Testis (tissue), 3 donors: ENCODE data around the gene NCKAP5. TPM values are rescaled to one million over a fixed set of nuclear protein-coding genes. Genes with fewer than 3 reads are reported as not detected.
A peak's percentile ranks its signal among the peaks of the same experiment; 100 is the strongest.

Experiments used
- DNase-seq: peaks from one replicate; pipeline ENCODE4 v3.0.0-alpha.2; 2019
- H3K27ac ChIP-seq, 2 donors: fragments of 200-600 bp; sonication (generic); one replicate each; pipeline ENCODE4 v1.5.1; 2019
- H3K27me3 ChIP-seq: fragments of 200-600 bp; sonication (generic); one replicate; pipeline ENCODE4 v1.5.1; 2019
- H3K36me3 ChIP-seq: fragments of 200-600 bp; sonication (generic); one replicate; pipeline ENCODE4 v1.5.1; 2017; ENCODE audit warnings: low read depth; ENCODE audit errors: missing control alignments
- H3K4me1 ChIP-seq: fragments of 200-600 bp; sonication (generic); one replicate; pipeline ENCODE4 v1.5.1; 2019
- H3K4me3 ChIP-seq, 2 donors: fragments of 200-600 bp; sonication (generic); one replicate each; pipeline ENCODE4 v1.5.1; 2017 to 2019
- H3K9me3 ChIP-seq: fragments of 200-600 bp; sonication (generic); one replicate; pipeline ENCODE4 v1.5.1; 2017
- CTCF ChIP-seq, 3 experiments: fragments of 450-650 bp in 2 of 3; fragments of 200-600 bp in 1 of 3; sonication (generic) in 1 of 3; IDR thresholded peaks; one replicate each; pipeline ENCODE4 v1.5.1; 2016 to 2019; ENCODE audit warnings: antibody characterized with exemption in 3 of 3, mild to moderate bottlenecking in 2 of 3, moderate library complexity in 1 of 3
- POLR2A ChIP-seq: fragments of 450-650 bp; IDR thresholded peaks from one replicate; pipeline ENCODE4 v1.6.1; 2017; ENCODE audit warnings: antibody characterized with exemption, mild to moderate bottlenecking, moderate library complexity
- WGBS, 2 donors: methylation state at CpG; one replicate each; pipeline ENCODE4 v1.1.5; 2018; 5-methylcytosine and 5-hydroxymethylcytosine counted together
- intact Hi-C: fragments of 100-400 bp; cut with DNase I; formaldehyde crosslinking; loops from one replicate; pipeline ENCODE4 v1.15.1; 2023; ENCODE audit warnings: low total_unique reads
- polyA plus RNA-seq: library from polyadenylated mRNA; stranded (reverse); fragments of 350-450 nt; fragmentation: Illumina TruSeq; extraction: RNeasy Lipid Tissue Mini Kit (QIAGEN cat#74804); gene quantifications from one replicate; pipeline ENCODE4 v1.2.3, GENCODE V29; 2014; ENCODE audit warnings: low read depth, low replicate concordance; ENCODE audit not compliant: insufficient read depth
- total RNA-seq, 2 donors: library from RNA; depleted of rRNA; stranded (reverse); fragments of >200 nt; gene quantifications; one replicate each; pipeline ENCODE4 v1.2.3, GENCODE V29; 2016

Gene NCKAP5
- total and polyA plus RNA-seq, 3 donors from 2014 or later = 3.0 to 7.6 (median 6.3) TPM

DNA sequence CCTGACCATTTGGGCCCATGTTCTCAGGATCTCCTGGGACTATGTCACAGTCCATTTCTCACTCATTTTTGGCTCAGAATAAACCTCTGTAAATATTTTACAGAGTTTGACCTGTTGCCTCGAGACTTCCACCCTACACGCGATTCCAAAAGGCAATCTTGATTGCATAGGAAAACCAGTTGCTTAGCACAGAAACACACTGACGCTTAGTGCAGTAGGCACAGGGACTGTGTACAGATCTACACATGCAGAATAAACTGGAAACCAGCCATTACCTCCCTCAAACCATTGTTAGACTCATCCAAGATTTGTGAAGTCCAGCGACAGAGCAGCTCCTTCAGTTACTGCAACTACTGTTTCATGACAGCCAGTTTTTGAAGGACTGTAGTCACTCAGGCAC is 73.0 kb downstream of the NCKAP5 start:
- DNase-seq = no peak
- Histone ChIP-seq H3K4me1 (no peaks in the 10 kb centered on the region), H3K27ac (no peak overlapping the region), H3K9me3 (no peaks in the 10 kb centered on the region), H3K27me3 (no peaks in the 10 kb centered on the region), H3K36me3 (no peaks in the 10 kb centered on the region), H3K4me3 (no peak overlapping the region)
- intact Hi-C loops = no loop called here
- TF ChIP-seq POLR2A (no peak), CTCF (IDR thresholded peaks at IDR 0.05) (no peak)
- WGBS, 2 donors = 78 to 87% methylated on average over 5 of the region's 5 CpGs

- H3K9me3 ChIP-seq = no peaks in the 10 kb centered on the region
- H3K27ac ChIP-seq = no peak overlapping the region
- H3K27me3 ChIP-seq = no peaks in the 10 kb centered on the region
- WGBS, 2 donors = 89 to 93% methylated on average over 2 of the region's 2 CpGs
- no peak for DNase-seq
- H3K4me3 ChIP-seq = no peak overlapping the region
- H3K36me3 ChIP-seq = no peaks in the 10 kb centered on the region
- intact Hi-C loops = no loop called here
- H3K4me1 ChIP-seq = no peaks in the 10 kb centered on the region
- TF ChIP-seq CTCF (IDR thresholded peaks at IDR 0.05) (no peak), POLR2A (no peak)
Measured at GRCh38 chr2:133492719-133493380, 75.4 kb downstream of the NCKAP5 start.

DNA sequence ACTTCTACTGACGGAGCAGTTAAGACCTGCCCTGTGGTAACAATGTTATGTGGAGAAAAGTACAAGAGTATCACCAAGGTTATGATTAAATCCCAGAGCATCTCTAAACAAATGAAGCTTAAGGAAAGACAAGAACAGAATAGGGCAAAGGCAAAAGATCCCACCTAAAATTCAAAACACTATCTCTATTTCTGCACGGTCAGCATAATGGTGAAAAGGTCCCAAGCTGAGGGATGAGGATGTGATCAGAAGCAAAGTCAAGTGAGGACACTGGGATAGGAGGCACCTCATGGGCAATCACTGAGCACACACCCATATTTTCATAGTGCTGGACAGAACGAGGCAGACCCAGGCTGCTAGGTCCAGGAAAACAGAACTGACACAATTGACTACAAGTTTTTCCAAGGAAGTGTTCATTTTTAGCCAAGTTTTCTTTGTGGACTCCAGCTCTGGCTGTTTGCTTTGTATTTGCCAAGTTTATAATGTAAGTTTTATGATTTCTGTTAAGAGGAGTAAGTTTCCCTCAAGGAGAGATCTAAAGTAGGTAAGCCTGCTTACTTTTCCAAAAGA is 77.8 kb downstream of the NCKAP5 start:
- H3K9me3 ChIP-seq = no peaks in the 10 kb centered on the region
- intact Hi-C loops = no loop called here
- WGBS, 2 donors = 48 to 63% methylated on average over 3 of the region's 3 CpGs
- peak overlapping the region in 1 of 2 donors; percentile 8 for H3K27ac ChIP-seq
- TF ChIP-seq POLR2A (no peak), CTCF (IDR thresholded peaks at IDR 0.05) (no peak)
- no peaks in the 10 kb centered on the region for H3K27me3 ChIP-seq
- no peak for DNase-seq
- H3K4me1 ChIP-seq = no peaks in the 10 kb centered on the region
- no peak overlapping the region for H3K4me3 ChIP-seq
- H3K36me3 ChIP-seq = no peaks in the 10 kb centered on the region

GRCh38 chr2:133489641-133490410 is 78.4 kb downstream of the NCKAP5 start:
- no peaks in the 10 kb centered on the region for H3K9me3 ChIP-seq
- peak; percentile 54 for DNase-seq
- H3K27ac ChIP-seq = peak overlapping the region in 1 of 2 donors; percentile 8
- TF ChIP-seq POLR2A (no peak), CTCF (IDR thresholded peaks at IDR 0.05) (no peak)
- H3K4me1 ChIP-seq = no peaks in the 10 kb centered on the region
- 64 to 65% methylated on average over 5 of the region's 5 CpGs for WGBS, 2 donors
- H3K4me3 ChIP-seq = no peak overlapping the region
- no peaks in the 10 kb centered on the region for H3K27me3 ChIP-seq
- intact Hi-C loops = no loop called here
- H3K36me3 ChIP-seq = no peaks in the 10 kb centered on the region
